ENCODE measurements around the gene PLEK. TPM values are rescaled to one million over a fixed set of nuclear protein-coding genes. Genes with fewer than 3 reads are reported as not detected.
"Not testable (repeated sequence)": the region's sequence is repeated elsewhere in the genome, so short reads cannot be mapped to it uniquely, and the experiment has no call there.

The PLEK gene
- total and polyA plus RNA-seq, 2 experiments from 2014 or later = 0.92 to 0.93 TPM

DNA sequence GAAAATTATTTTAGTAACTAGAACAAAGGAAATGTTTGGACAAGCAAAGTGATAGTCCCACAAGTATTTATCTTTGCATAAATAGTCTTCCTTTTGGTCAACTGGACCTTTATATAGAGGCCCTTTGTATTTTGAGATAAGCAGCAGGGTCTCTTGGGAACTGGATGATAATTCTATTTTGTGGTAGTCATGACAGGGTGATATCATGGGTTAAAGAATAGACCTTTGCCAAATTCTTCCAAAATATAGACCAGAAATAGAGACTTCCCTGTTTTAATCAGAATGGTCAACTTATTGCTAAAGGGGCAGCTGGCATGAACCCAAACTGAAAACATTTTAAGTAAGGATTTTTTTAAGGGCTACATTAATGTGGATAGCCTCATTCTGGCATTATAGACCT, 10.5 kb downstream of the PLEK start:
- no peaks in the 10 kb centered on the region for H4K20me1 ChIP-seq (ENCODE audit: insufficient read depth, poor library complexity, severe bottlenecking)
- DNase-seq (ENCODE audit: low spot score) = no peak
- no peaks in the 10 kb centered on the region for H3K9me3 ChIP-seq (ENCODE audit: low read depth)
- H3K9me2 ChIP-seq (replicated peaks; ENCODE audit: insufficient read depth) = no peaks in the 10 kb centered on the region
- no peak overlapping the region for H3K27ac ChIP-seq
- no peaks in the 10 kb centered on the region for H3K79me2 ChIP-seq
- no peaks in the 10 kb centered on the region for H3K36me3 ChIP-seq (replicated peaks; ENCODE audit: insufficient read depth, low read depth)
- no peaks in the 10 kb centered on the region for H3K4me1 ChIP-seq (ENCODE audit: insufficient read depth)
- TF ChIP-seq, protein P1, sequence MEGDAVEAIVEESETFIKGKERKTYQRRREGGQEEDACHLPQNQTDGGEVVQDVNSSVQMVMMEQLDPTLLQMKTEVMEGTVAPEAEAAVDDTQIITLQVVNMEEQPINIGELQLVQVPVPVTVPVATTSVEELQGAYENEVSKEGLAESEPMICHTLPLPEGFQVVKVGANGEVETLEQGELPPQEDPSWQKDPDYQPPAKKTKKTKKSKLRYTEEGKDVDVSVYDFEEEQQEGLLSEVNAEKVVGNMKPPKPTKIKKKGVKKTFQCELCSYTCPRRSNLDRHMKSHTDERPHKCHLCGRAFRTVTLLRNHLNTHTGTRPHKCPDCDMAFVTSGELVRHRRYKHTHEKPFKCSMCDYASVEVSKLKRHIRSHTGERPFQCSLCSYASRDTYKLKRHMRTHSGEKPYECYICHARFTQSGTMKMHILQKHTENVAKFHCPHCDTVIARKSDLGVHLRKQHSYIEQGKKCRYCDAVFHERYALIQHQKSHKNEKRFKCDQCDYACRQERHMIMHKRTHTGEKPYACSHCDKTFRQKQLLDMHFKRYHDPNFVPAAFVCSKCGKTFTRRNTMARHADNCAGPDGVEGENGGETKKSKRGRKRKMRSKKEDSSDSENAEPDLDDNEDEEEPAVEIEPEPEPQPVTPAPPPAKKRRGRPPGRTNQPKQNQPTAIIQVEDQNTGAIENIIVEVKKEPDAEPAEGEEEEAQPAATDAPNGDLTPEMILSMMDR (IDR thresholded peaks at IDR 0.05; ENCODE audit: poor library complexity) = no peak
- TF ChIP-seq EZH2phosphoT487 (IDR thresholded peaks at IDR 0.05; ENCODE audit: low read depth, severe bottlenecking, unreplicated experiment) = no peak
- H3K4me2 ChIP-seq = no peak overlapping the region
- peaks cover 13% of the 10 kb centered on the region for H3K27me3 ChIP-seq
- no peak overlapping the region for H2AFZ ChIP-seq
- no peak overlapping the region for H3K4me3 ChIP-seq

DNA sequence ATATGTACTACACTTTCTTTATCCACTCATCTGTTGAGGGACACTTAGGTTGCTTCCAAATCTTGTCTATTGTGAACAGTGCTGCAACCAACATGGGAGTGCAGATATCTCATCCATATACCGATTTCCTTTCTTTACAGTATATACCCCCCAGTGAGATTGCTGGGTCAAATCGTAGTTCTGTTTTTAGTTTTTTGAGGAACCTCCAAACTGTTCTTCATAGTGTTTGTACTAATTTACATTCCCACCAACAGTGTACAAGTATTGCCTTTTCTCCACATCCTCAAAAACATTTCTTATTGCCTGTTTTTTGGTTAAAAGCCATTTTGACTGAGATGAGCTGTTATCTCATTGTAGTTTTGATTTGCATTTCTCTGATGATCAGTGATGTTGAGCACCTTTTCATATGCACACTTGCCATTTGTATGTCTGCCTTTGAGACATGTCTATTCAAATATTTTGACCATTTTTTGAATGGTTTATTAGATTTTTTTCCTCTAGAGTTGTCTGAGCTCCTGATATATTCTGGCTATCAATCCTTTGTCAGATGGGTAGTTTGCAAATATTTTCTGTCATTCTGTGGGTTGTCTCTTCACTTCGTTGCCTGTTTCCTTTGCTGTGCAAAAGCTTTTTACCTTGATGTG, 12.2 kb downstream of the PLEK start:
- DNase-seq (ENCODE audit: low spot score) = no peak
- no peaks in the 10 kb centered on the region for H3K4me1 ChIP-seq (ENCODE audit: insufficient read depth)
- no peak overlapping the region for H3K4me3 ChIP-seq
- H3K9me2 ChIP-seq (replicated peaks; ENCODE audit: insufficient read depth) = no peaks in the 10 kb centered on the region
- no peak overlapping the region for H3K27ac ChIP-seq
- no peaks in the 10 kb centered on the region for H4K20me1 ChIP-seq (ENCODE audit: insufficient read depth, poor library complexity, severe bottlenecking)
- TF ChIP-seq, protein P1 (IDR thresholded peaks at IDR 0.05; ENCODE audit: poor library complexity) = no peak
- TF ChIP-seq EZH2phosphoT487 (IDR thresholded peaks at IDR 0.05; ENCODE audit: low read depth, severe bottlenecking, unreplicated experiment) = no peak
- no peak for TF ChIP-seq EZH2 (IDR thresholded peaks at IDR 0.05; ENCODE audit: borderline replicate concordance)
- no peak overlapping the region for H3K4me2 ChIP-seq
- no peak overlapping the region for H2AFZ ChIP-seq
- H3K79me2 ChIP-seq = no peaks in the 10 kb centered on the region
- H3K9me3 ChIP-seq (ENCODE audit: low read depth) = no peaks in the 10 kb centered on the region
- H3K36me3 ChIP-seq (replicated peaks; ENCODE audit: insufficient read depth, low read depth) = no peaks in the 10 kb centered on the region
- WGBS (ENCODE audit: low lambda C conversion rate, missing lambda C conversion rate) = 80% methylated on average over 3 of the region's 3 CpGs
- peaks cover 13% of the 10 kb centered on the region for H3K27me3 ChIP-seq

DNA sequence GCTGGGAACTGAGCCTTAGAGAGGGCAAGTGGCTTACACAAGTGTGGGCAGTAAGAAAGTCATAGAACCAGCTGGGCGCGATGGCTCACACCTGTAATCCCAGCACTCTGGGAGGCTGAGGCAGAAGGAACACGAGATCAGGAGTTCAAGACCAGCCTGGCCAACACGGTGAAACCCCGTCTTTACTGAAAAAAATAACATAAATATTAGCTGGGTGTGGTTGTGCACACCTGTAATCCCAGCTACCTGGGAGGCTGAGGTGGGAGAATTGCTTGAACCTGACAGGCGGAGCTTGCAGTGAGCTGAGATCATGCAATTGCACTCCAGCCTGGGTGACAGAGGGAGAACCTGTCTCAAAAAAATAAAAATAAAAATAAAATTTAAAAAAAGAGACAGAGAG, 13.7 kb downstream of the PLEK start:
- not testable (repeated sequence) for H3K9me2 ChIP-seq (replicated peaks; ENCODE audit: insufficient read depth); H2AFZ ChIP-seq; H4K20me1 ChIP-seq (ENCODE audit: insufficient read depth, poor library complexity, severe bottlenecking); H3K4me2 ChIP-seq; DNase-seq (ENCODE audit: low spot score); H3K79me2 ChIP-seq; H3K27ac ChIP-seq; H3K36me3 ChIP-seq (replicated peaks; ENCODE audit: insufficient read depth, low read depth); H3K4me1 ChIP-seq (ENCODE audit: insufficient read depth); H3K9me3 ChIP-seq (ENCODE audit: low read depth); H3K4me3 ChIP-seq
- 93% methylated on average over 6 of the region's 6 CpGs for WGBS (ENCODE audit: low lambda C conversion rate, missing lambda C conversion rate)
- peaks cover 13% of the 10 kb centered on the region for H3K27me3 ChIP-seq

DNA sequence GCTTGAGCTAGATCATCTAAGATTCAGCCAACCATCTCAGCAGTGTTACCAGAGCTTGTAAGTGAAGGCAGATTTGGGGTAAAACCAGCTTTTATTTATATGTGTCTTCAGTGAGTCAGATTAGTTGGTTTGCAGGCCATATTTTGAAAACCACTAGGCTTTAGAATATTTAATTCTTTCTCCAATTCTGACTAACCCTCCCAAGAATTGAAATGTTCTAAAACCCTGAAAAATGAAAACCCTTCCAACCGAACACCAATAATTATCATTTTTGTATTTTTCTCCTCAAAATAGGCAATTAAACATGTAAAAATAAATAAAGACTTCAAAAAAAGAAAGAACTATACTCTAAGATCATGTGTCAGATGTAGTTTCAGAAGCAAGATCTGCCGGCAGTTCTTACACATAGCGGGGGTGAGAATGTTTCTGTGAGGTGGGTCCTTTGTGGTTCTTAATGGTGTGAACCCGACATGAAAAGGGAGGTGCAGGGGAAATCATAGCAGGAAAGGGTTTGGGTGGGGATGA, 14.2 kb downstream of the PLEK start:
- Histone ChIP-seq H4K20me1 (ENCODE audit: insufficient read depth, poor library complexity, severe bottlenecking) (no peaks in the 10 kb centered on the region), H3K4me3 (no peak overlapping the region), H3K27ac (no peak overlapping the region), H3K9me2 (replicated peaks; ENCODE audit: insufficient read depth) (no peaks in the 10 kb centered on the region), H3K27me3 (peaks cover 13% of the 10 kb centered on the region), H3K4me2 (no peak overlapping the region), H3K4me1 (ENCODE audit: insufficient read depth) (no peaks in the 10 kb centered on the region), H3K9me3 (ENCODE audit: low read depth) (no peaks in the 10 kb centered on the region), H3K79me2 (no peaks in the 10 kb centered on the region), H2AFZ (no peak overlapping the region), H3K36me3 (replicated peaks; ENCODE audit: insufficient read depth, low read depth) (no peaks in the 10 kb centered on the region)
- TF ChIP-seq, protein P1 (IDR thresholded peaks at IDR 0.05; ENCODE audit: poor library complexity) = no peak
- TF ChIP-seq EZH2phosphoT487 (IDR thresholded peaks at IDR 0.05; ENCODE audit: low read depth, severe bottlenecking, unreplicated experiment) (no peak), EZH2 (IDR thresholded peaks at IDR 0.05; ENCODE audit: borderline replicate concordance) (no peak)
- no peak for DNase-seq (ENCODE audit: low spot score)
- WGBS (ENCODE audit: low lambda C conversion rate, missing lambda C conversion rate) = 87% methylated on average over 4 of the region's 4 CpGs

Data from hepatocyte (in vitro differentiated cells).